Hindlimb muscle (tissue), 1 donor: ENCODE results near the gene CCDC74A. TPM values are rescaled to one million over a fixed set of nuclear protein-coding genes. Genes with fewer than 3 reads are reported as not detected.
A peak's percentile ranks its signal among the peaks of the same experiment; 100 is the strongest.
"Not testable (repeated sequence)": the region's sequence is repeated elsewhere in the genome, so short reads cannot be mapped to it uniquely, and the experiment has no call there.

Experiments
- DNase-seq: peaks from one replicate; pipeline ENCODE4 v3.0.0-alpha.2; 2013
- polyA plus RNA-seq: library from polyadenylated mRNA; unstranded; fragments of 120-200 nt; gene quantifications from one replicate; pipeline ENCODE4 v1.2.1, GENCODE V29; 2013; ENCODE audit not compliant: insufficient read length

CCDC74A gene
- 2.0 TPM for polyA plus RNA-seq

GRCh38 chr2:131527131-131528001 is at the start of gene CCDC74A:
TSS of gene CCDC74A (plus strand) at chr2:131527888. CDS start at chr2:131527971, 83 bp downstream.
- DNase-seq: peak; percentile 33

GRCh38 chr2:131478074-131478849 is 49.4 kb upstream of the CCDC74A start:
- DNase-seq: not testable (repeated sequence)

GRCh38 chr2:131478850-131479461 is 48.7 kb upstream of the CCDC74A start:
- DNase-seq: not testable (repeated sequence)

GRCh38 chr2:131480351-131480750 is 47.3 kb upstream of the CCDC74A start:
- DNase-seq: not testable (repeated sequence)

- not testable (repeated sequence) for DNase-seq
Observed at GRCh38 chr2:131482506-131483155, 45.1 kb upstream of the CCDC74A start.

- DNase-seq: not testable (repeated sequence)
Observed at GRCh38 chr2:131483981-131484820, 43.5 kb upstream of the CCDC74A start.

- not testable (repeated sequence) for DNase-seq
Observed at GRCh38 chr2:131484906-131485460, 42.7 kb upstream of the CCDC74A start.

GRCh38 chr2:131486201-131486902 is 41.3 kb upstream of the CCDC74A start:
- DNase-seq: not testable (repeated sequence)

GRCh38 chr2:131488306-131489205 is 39.1 kb upstream of the CCDC74A start:
- DNase-seq: no peak

- DNase-seq: peak; percentile 24
Observed at GRCh38 chr2:131490616-131491468, 36.8 kb upstream of the CCDC74A start.

- DNase-seq: peak; percentile 21
Observed at GRCh38 chr2:131491469-131491836, 36.2 kb upstream of the CCDC74A start.

- DNase-seq: not testable (repeated sequence)
Observed at GRCh38 chr2:131492015-131492417, 35.7 kb upstream of the CCDC74A start, which contains the start of gene MZT2A. TSS of gene MZT2A (minus strand) at chr2:131492397. CDS start at chr2:131492376, 21 bp downstream.

GRCh38 chr2:131492418-131493198 is 35.1 kb upstream of the CCDC74A start:
- DNase-seq: peak; percentile 92

GRCh38 chr2:131493199-131493968 is 34.3 kb upstream of the CCDC74A start:
- peak; percentile 12 for DNase-seq

GRCh38 chr2:131495506-131495905 is 32.2 kb upstream of the CCDC74A start:
- not testable (repeated sequence) for DNase-seq

- DNase-seq: not testable (repeated sequence)
Observed at GRCh38 chr2:131498321-131498973, 29.2 kb upstream of the CCDC74A start.
